Measurements from ENCODE around the gene SLC25A38. TPM values are rescaled to one million over a fixed set of nuclear protein-coding genes. Genes with fewer than 3 reads are reported as not detected.

The SLC25A38 gene
- polyA plus RNA-seq, 3 donors = 5.7 to 8.9 (median 7.5) TPM

DNA sequence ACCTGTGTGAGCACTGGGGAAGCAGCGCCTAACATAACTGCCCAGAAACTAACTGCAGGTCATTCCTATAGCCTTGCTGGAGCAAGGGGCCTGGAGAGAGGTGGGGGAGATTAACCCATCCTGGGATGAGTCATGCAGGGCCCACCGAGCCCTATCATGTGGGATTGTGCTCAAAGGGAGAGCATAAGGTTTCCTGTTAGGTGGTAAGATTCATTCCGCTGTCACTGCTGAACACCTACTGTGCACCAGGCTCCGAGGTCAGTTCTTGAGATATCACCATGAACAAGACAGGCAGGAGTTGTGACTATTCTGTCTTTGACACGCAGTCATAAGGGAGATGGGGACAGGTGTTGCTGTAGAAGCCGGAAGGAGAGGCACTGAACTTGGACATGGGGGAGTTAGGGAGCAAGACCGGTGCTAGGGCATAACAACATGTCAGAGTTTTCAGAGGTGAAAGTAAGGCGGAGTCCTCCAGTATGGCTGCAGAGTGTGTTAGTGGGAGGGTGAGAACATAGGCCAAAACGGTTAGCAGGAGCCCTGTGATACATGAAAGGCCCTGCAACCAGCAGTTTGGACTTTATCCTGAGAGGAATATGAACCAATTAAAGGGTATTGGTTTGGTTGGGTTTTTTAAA is 2.4 kb downstream of the SLC25A38 start:
- Histone ChIP-seq H3K79me2 (ENCODE audit: insufficient read depth, low read length) (peaks cover 37% of the 10 kb centered on the region), H3K27ac (ENCODE audit: low read depth in 1 of 2, low read length in 2 of 2) (no peak overlapping the region), H3K4me1 (ENCODE audit: control insufficient read depth in 1 of 2, insufficient read depth in 2 of 2, low read length in 2 of 2) (peaks cover 16 to 22% of the 10 kb centered on the region in 2 donors), H3K27me3 (ENCODE audit: control insufficient read depth in 2 of 2, insufficient read depth in 2 of 2, low read length in 2 of 2) (no peaks in the 10 kb centered on the region), H3K9me3 (replicated peaks in 1 of 2; ENCODE audit: control insufficient read depth in 1 of 2, insufficient read depth in 1 of 2, low read length in 2 of 2) (no peaks in the 10 kb centered on the region), H3K36me3 (replicated peaks in 1 of 2; ENCODE audit: control insufficient read depth in 1 of 2, insufficient read depth in 2 of 2, low read length in 2 of 2) (peaks cover 2 to 14% of the 10 kb centered on the region in 2 donors), H2AFZ (ENCODE audit: insufficient read depth, low read depth, low read length, poor library complexity, severe bottlenecking) (no peak overlapping the region), H3K4me2 (replicated peaks; ENCODE audit: extremely low read depth, low read length, poor library complexity, severe bottlenecking) (no peak overlapping the region), H4K20me1 (ENCODE audit: insufficient read depth, low read length) (peaks cover 15% of the 10 kb centered on the region), H3K9ac (ENCODE audit: insufficient read depth, low read length, poor library complexity, severe bottlenecking) (no peak overlapping the region), H3K4me3 (replicated peaks in 1 of 3; ENCODE audit: low read depth in 2 of 3, low read length in 3 of 3) (no peak overlapping the region)
- DNase-seq = no peak
- peaks cover 0 to 3% (median 0%) of the 10 kb centered on the region in 3 donors for H3K27me3 Mint-ChIP-seq (ENCODE audit: low read depth in 3 of 3)
- TF ChIP-seq, protein P1, sequence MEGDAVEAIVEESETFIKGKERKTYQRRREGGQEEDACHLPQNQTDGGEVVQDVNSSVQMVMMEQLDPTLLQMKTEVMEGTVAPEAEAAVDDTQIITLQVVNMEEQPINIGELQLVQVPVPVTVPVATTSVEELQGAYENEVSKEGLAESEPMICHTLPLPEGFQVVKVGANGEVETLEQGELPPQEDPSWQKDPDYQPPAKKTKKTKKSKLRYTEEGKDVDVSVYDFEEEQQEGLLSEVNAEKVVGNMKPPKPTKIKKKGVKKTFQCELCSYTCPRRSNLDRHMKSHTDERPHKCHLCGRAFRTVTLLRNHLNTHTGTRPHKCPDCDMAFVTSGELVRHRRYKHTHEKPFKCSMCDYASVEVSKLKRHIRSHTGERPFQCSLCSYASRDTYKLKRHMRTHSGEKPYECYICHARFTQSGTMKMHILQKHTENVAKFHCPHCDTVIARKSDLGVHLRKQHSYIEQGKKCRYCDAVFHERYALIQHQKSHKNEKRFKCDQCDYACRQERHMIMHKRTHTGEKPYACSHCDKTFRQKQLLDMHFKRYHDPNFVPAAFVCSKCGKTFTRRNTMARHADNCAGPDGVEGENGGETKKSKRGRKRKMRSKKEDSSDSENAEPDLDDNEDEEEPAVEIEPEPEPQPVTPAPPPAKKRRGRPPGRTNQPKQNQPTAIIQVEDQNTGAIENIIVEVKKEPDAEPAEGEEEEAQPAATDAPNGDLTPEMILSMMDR (IDR thresholded peaks at IDR 0.05) = no peak
- no peaks in the 10 kb centered on the region for H3K9me3 Mint-ChIP-seq
- no peak overlapping the region for H3K27ac Mint-ChIP-seq
- peaks cover 16 to 18% of the 10 kb centered on the region in 2 donors for H3K36me3 Mint-ChIP-seq
- intact Hi-C loops (cut with micrococcal nuclease) = no loop called here
- H3K4me1 Mint-ChIP-seq = peaks cover 40% of the 10 kb centered on the region
- 85% methylated on average over 8 of the region's 9 CpGs for WGBS (ENCODE audit: insufficient coverage)
- no peak overlapping the region for H3K4me3 Mint-ChIP-seq

GRCh38 chr3:39386318-39386717 is 3.1 kb downstream of the SLC25A38 start:
- intact Hi-C loops (cut with micrococcal nuclease) = no loop called here
- H3K4me3 Mint-ChIP-seq = no peak overlapping the region
- 98% methylated on average over 3 of the region's 5 CpGs for WGBS (ENCODE audit: insufficient coverage)
- no peak overlapping the region for H2AFZ ChIP-seq (ENCODE audit: insufficient read depth, low read depth, low read length, poor library complexity, severe bottlenecking)
- H3K9me3 Mint-ChIP-seq = no peaks in the 10 kb centered on the region
- H3K4me3 ChIP-seq (replicated peaks in 1 of 3; ENCODE audit: low read depth in 2 of 3, low read length in 3 of 3) = no peak overlapping the region
- no peak for DNase-seq
- H3K36me3 Mint-ChIP-seq = peaks cover 24 to 26% of the 10 kb centered on the region in 2 donors
- H3K27ac ChIP-seq (ENCODE audit: low read depth in 1 of 2, low read length in 2 of 2) = no peak overlapping the region
- peaks cover 0 to 2% (median 0%) of the 10 kb centered on the region in 3 donors for H3K27me3 Mint-ChIP-seq (ENCODE audit: low read depth in 3 of 3)
- H3K9ac ChIP-seq (ENCODE audit: insufficient read depth, low read length, poor library complexity, severe bottlenecking) = no peak overlapping the region
- no peaks in the 10 kb centered on the region for H3K27me3 ChIP-seq (ENCODE audit: control insufficient read depth in 2 of 2, insufficient read depth in 2 of 2, low read length in 2 of 2)
- peaks cover 15% of the 10 kb centered on the region for H4K20me1 ChIP-seq (ENCODE audit: insufficient read depth, low read length)
- TF ChIP-seq, protein P1 (IDR thresholded peaks at IDR 0.05) = no peak
- H3K36me3 ChIP-seq (replicated peaks in 1 of 2; ENCODE audit: control insufficient read depth in 1 of 2, insufficient read depth in 2 of 2, low read length in 2 of 2) = peaks cover 8 to 21% of the 10 kb centered on the region in 2 donors
- no peak overlapping the region for H3K27ac Mint-ChIP-seq
- H3K4me2 ChIP-seq (replicated peaks; ENCODE audit: extremely low read depth, low read length, poor library complexity, severe bottlenecking) = no peak overlapping the region
- H3K79me2 ChIP-seq (ENCODE audit: insufficient read depth, low read length) = peaks cover 37% of the 10 kb centered on the region
- H3K4me1 ChIP-seq (ENCODE audit: control insufficient read depth in 1 of 2, insufficient read depth in 2 of 2, low read length in 2 of 2) = peaks cover 16 to 22% of the 10 kb centered on the region in 2 donors
- no peaks in the 10 kb centered on the region for H3K9me3 ChIP-seq (replicated peaks in 1 of 2; ENCODE audit: control insufficient read depth in 1 of 2, insufficient read depth in 1 of 2, low read length in 2 of 2)
- peaks cover 40% of the 10 kb centered on the region for H3K4me1 Mint-ChIP-seq
